ENCODE data around the gene CWC27.

DNA sequence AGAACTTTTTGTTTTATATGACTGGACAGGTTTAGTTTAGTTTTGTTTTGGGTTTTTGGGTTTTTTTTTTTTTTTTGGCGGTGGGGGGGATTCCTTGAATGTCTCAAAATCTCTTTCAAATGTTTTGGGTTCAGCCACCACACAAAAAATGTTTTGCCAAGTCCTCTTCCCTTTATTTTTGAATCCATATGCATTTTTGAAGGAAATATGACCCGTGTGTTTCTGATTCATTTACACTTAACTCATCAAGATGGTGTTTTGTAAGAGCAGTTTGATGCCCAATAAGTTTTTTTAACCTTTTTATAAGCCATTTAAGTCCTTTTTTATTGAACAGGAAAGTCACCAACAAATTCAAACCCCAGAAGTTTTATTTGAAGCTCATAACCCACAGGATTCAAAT, 209.8 kb downstream of the CWC27 start:
- TF ChIP-seq GATA2 (IDR thresholded peaks at IDR 0.05; ENCODE audit: low read depth, low read length) = no peak
- no peak for TF ChIP-seq GATA3 (IDR thresholded peaks at IDR 0.05; ENCODE audit: low read depth, low read length)

Data from SH-SY5Y (cell line).